ENCODE measurements around the gene ANKRD50.

ANKRD50 gene

DNA sequence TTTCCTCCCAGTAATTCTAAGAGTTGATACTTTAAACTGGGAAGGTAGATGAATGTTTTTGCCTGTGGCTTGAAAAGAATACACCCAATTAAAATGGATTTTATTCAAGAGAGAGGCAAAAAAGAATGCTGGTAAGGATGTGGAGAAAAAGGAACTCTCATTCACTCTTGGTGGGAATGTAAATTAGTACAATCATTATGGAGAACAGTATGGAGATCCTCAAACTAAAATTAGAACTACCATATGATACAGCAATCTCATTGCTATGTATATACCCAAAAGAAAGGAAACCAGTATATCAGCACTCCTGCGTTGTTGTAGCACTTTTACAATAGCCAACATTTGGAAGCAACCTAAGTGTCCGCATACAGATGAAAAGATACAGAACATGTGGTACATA, 75.2 kb downstream of the ANKRD50 start:
- Mint-ChIP-seq H3K4me3 (no peak overlapping the region), H3K4me1 (peaks cover 5% of the 10 kb centered on the region), H3K27ac (no peak overlapping the region), H3K9me3 (no peaks in the 10 kb centered on the region), H3K27me3 (ENCODE audit: low read depth) (no peaks in the 10 kb centered on the region), H3K36me3 (ENCODE audit: low read depth) (peaks cover 6% of the 10 kb centered on the region)
- TF ChIP-seq, protein P1, sequence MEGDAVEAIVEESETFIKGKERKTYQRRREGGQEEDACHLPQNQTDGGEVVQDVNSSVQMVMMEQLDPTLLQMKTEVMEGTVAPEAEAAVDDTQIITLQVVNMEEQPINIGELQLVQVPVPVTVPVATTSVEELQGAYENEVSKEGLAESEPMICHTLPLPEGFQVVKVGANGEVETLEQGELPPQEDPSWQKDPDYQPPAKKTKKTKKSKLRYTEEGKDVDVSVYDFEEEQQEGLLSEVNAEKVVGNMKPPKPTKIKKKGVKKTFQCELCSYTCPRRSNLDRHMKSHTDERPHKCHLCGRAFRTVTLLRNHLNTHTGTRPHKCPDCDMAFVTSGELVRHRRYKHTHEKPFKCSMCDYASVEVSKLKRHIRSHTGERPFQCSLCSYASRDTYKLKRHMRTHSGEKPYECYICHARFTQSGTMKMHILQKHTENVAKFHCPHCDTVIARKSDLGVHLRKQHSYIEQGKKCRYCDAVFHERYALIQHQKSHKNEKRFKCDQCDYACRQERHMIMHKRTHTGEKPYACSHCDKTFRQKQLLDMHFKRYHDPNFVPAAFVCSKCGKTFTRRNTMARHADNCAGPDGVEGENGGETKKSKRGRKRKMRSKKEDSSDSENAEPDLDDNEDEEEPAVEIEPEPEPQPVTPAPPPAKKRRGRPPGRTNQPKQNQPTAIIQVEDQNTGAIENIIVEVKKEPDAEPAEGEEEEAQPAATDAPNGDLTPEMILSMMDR (IDR thresholded peaks at IDR 0.05; ENCODE audit: unreplicated experiment in 3 of 3), result no peak

DNA sequence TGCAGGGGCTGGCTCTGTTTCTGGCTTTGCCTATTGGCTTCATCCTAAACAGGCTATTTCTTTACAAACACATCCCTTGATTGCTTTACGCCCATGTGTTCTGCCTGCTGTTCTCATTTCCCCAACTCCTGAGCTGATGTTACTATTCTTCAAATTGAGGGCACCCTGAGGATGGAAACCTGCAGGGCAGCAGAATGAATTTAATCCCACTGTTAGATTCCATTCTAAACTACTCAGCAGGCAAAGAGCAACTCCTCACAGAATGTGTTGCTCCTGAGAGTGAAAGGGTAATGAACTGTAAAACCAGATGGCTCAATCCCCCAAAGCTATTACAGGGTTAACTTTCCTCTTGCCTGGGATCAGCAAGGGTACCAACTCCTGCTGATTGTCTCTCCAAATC, 75.7 kb downstream of the ANKRD50 start:
- no peak overlapping the region for H3K4me3 Mint-ChIP-seq
- TF ChIP-seq, protein P1 (IDR thresholded peaks at IDR 0.05; ENCODE audit: unreplicated experiment in 3 of 3), result no peak
- no peaks in the 10 kb centered on the region for H3K27me3 Mint-ChIP-seq (ENCODE audit: low read depth)
- H3K9me3 Mint-ChIP-seq, result no peaks in the 10 kb centered on the region
- peaks cover 2% of the 10 kb centered on the region for H3K4me1 Mint-ChIP-seq
- H3K27ac Mint-ChIP-seq, result peak overlapping the region in 1 of 3 experiments; percentile 4
- peaks cover 6% of the 10 kb centered on the region for H3K36me3 Mint-ChIP-seq (ENCODE audit: low read depth)

DNA sequence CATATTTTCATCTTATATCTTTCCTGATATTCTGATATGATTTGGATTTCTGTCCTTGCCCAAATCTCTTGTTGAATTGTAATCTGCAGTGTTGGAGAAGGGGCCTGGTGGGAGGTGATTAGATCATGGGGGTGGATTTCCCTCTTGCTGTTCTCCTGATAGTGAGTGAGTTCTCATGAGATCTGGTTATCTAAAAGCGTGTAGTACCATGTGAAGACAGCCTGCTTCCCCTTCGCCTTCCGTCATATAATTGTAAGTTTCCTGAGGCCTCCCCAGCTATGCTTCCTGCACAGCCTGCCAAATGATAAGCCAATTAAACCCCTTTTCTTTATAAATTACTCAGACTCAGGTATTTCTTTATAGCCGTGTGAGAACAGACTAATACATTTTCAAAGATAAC, 77.2 kb downstream of the ANKRD50 start:
- TF ChIP-seq, protein P1 (IDR thresholded peaks at IDR 0.05; ENCODE audit: unreplicated experiment in 3 of 3), result no peak
- Mint-ChIP-seq H3K4me3 (no peak overlapping the region), H3K27me3 (ENCODE audit: low read depth) (no peaks in the 10 kb centered on the region), H3K27ac (no peak overlapping the region), H3K4me1 (no peaks in the 10 kb centered on the region), H3K9me3 (no peaks in the 10 kb centered on the region), H3K36me3 (ENCODE audit: low read depth) (peaks cover 6% of the 10 kb centered on the region)

DNA sequence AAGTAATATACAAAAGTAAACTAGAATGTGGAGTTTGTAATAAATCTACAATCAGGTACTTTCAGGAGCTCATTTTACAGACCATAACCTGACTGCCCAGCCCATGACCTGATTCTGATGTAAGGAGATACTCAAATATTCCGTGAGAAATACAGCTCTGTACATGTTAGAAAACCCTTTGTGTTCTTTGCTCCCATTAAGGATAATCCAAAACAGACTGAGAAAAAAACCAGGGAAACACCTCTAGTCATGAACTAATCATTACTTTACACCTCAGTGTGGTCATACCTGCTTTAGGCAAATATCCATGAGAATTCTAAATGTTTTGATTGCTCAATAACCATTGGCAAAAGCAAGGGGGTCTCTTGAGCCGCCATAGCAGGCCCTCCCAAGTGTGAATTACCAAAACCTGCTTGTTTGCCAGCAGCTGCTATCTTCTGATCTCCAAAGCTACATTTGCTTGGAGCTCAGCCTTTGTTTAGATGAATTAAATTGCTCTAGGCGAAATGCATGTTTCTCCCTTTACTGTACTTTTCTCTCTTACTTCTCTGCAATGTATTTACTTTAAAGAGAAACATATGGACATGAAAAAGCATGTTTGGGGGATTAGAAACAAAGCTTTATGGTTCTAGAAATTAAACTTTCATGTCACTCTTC, 79.1 kb downstream of the ANKRD50 start:
- Mint-ChIP-seq H3K36me3 (ENCODE audit: low read depth) (peaks cover 6% of the 10 kb centered on the region), H3K4me1 (no peaks in the 10 kb centered on the region), H3K27ac (peak overlapping the region in 2 of 3 experiments; percentile 16 to 60), H3K4me3 (no peak overlapping the region), H3K27me3 (ENCODE audit: low read depth) (no peaks in the 10 kb centered on the region), H3K9me3 (no peaks in the 10 kb centered on the region)
- TF ChIP-seq, protein P1 (IDR thresholded peaks at IDR 0.05; ENCODE audit: unreplicated experiment in 3 of 3), result no peak

DNA sequence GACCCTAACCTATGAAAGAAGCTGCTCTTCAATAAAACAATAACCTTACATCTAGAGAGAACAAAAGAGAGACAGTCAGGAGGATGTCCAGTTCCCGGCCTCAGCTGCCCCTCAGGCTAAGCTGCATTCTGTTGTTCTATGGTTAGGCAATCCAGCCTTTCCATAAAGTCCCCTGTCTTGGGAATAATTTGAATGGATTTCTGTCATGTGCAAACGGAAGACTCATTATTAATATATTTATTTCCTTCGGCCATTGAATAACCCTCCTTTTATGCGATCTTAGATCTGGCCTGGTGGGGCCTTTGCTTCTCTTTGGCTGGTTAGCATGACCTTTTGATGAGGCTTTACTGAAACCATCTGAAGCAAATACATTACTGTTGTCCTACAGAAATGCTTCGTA, 80.1 kb downstream of the ANKRD50 start:
- Mint-ChIP-seq H3K4me3 (no peak overlapping the region), H3K27me3 (ENCODE audit: low read depth) (no peaks in the 10 kb centered on the region), H3K4me1 (no peaks in the 10 kb centered on the region), H3K9me3 (no peaks in the 10 kb centered on the region), H3K36me3 (ENCODE audit: low read depth) (peaks cover 8% of the 10 kb centered on the region), H3K27ac (peak overlapping the region in 1 of 3 experiments; percentile 59)
- TF ChIP-seq, protein P1 (IDR thresholded peaks at IDR 0.05; ENCODE audit: unreplicated experiment in 3 of 3), result no peak

DNA sequence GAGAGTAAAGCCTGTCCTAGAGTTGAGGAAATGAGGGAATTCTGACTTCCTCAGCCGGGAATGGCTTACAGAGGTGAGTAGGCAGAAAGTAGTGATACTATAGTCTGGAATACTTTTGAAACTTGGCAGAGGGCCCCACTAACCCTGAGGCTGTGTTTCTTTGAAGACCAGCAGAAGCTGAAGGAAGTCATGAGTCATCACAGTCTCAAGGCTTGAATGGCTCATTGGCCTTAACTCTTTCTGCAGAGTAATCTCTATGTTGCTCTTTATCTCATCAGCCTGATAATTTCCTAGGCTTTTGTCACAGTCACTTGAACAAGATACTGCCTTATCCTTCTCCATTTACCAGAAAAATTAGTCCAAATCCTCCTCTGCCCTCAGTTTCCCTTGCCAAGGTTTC, 80.8 kb downstream of the ANKRD50 start:
- H3K27me3 Mint-ChIP-seq (ENCODE audit: low read depth), result no peaks in the 10 kb centered on the region
- no peaks in the 10 kb centered on the region for H3K9me3 Mint-ChIP-seq
- H3K27ac Mint-ChIP-seq, result peak overlapping the region in 1 of 3 experiments; percentile 59
- H3K4me3 Mint-ChIP-seq, result no peak overlapping the region
- TF ChIP-seq, protein P1 (IDR thresholded peaks at IDR 0.05; ENCODE audit: unreplicated experiment in 3 of 3), result no peak
- peaks cover 9% of the 10 kb centered on the region for H3K36me3 Mint-ChIP-seq (ENCODE audit: low read depth)
- no peaks in the 10 kb centered on the region for H3K4me1 Mint-ChIP-seq
